ENCODE results near the gene MX2.

The MX2 gene

DNA sequence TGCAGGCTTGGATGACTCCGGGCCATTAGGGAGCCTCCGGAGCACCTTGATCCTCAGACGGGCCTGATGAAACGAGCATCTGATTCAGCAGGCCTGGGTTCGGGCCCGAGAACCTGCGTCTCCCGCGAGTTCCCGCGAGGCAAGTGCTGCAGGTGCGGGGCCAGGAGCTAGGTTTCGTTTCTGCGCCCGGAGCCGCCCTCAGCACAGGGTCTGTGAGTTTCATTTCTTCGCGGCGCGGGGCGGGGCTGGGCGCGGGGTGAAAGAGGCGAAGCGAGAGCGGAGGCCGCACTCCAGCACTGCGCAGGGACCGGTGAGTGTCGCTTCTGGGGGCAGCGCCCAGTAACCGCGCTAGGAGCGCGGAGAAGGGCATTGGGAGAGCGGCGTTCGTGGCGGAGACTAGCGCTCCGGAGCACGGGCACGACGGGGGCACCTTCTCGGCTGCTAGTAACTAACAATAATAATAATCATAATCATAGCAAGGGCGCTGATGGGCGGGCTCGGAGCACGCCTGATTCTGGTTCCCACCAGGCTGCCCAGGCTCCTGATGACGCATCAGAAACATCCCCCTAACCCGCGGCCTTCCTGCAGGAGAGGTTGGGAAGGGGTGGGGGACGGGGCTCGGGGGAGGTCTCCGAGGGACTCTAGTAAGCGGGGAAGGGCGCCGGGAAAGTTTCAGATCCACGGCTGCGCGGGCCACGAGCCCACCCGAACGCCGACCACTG lies 64.3 kb downstream of the MX2 start, which contains the start of gene MX1:
TSS of gene MX1 (plus strand) at position 286 of the 722 bp plus-strand sequence. CDS start 5,832 bp downstream, outside the sequence.
- peak; percentile 98 for DNase-seq
- H3K9me2 ChIP-seq (replicated peaks; ENCODE audit: insufficient read depth, low read length) = no peaks in the 10 kb centered on the region
- no peaks in the 10 kb centered on the region for H3K79me2 ChIP-seq (ENCODE audit: low read length)
- peaks cover 7% of the 10 kb centered on the region; the same call in 1 of the 2 replicates for H3F3A ChIP-seq (ENCODE audit: insufficient read depth, low read length)
- H3K27me3 ChIP-seq (replicated peaks; ENCODE audit: insufficient read depth, low read length) = no peaks in the 10 kb centered on the region
- H3K4me3 ChIP-seq (ENCODE audit: low read length) = peak within 1 kb of the TSS; percentile 75
- H3K27ac ChIP-seq (ENCODE audit: low read length) = peak within 1 kb of the TSS; percentile 33; the same call in 1 of the 2 replicates
- peak within 1 kb of the TSS; percentile 87 for H3K4me2 ChIP-seq (ENCODE audit: low read depth, low read length)
- no peaks in the 10 kb centered on the region for H4K20me1 ChIP-seq (ENCODE audit: insufficient read depth, low read length)
- H3K36me3 ChIP-seq (replicated peaks; ENCODE audit: insufficient read depth, low read length) = no peaks in the 10 kb centered on the region
- H3K4me1 ChIP-seq (ENCODE audit: low read length) = peaks cover 4% of the 10 kb centered on the region; the same call in 1 of the 2 replicates
- peak within 1 kb of the TSS; percentile 90 for H2AFZ ChIP-seq (ENCODE audit: low read length)
- TF ChIP-seq, protein P1, sequence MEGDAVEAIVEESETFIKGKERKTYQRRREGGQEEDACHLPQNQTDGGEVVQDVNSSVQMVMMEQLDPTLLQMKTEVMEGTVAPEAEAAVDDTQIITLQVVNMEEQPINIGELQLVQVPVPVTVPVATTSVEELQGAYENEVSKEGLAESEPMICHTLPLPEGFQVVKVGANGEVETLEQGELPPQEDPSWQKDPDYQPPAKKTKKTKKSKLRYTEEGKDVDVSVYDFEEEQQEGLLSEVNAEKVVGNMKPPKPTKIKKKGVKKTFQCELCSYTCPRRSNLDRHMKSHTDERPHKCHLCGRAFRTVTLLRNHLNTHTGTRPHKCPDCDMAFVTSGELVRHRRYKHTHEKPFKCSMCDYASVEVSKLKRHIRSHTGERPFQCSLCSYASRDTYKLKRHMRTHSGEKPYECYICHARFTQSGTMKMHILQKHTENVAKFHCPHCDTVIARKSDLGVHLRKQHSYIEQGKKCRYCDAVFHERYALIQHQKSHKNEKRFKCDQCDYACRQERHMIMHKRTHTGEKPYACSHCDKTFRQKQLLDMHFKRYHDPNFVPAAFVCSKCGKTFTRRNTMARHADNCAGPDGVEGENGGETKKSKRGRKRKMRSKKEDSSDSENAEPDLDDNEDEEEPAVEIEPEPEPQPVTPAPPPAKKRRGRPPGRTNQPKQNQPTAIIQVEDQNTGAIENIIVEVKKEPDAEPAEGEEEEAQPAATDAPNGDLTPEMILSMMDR (IDR thresholded peaks at IDR 0.05; ENCODE audit: low read length) = no peak
- no peak for TF ChIP-seq EZH2phosphoT487 (IDR thresholded peaks at IDR 0.05; ENCODE audit: low read length)
- no peaks in the 10 kb centered on the region for H3K9me3 ChIP-seq (replicated peaks; ENCODE audit: insufficient read depth, low read length)
- peak within 1 kb of the TSS; percentile 68 for H3K9ac ChIP-seq (ENCODE audit: low read length)

DNA sequence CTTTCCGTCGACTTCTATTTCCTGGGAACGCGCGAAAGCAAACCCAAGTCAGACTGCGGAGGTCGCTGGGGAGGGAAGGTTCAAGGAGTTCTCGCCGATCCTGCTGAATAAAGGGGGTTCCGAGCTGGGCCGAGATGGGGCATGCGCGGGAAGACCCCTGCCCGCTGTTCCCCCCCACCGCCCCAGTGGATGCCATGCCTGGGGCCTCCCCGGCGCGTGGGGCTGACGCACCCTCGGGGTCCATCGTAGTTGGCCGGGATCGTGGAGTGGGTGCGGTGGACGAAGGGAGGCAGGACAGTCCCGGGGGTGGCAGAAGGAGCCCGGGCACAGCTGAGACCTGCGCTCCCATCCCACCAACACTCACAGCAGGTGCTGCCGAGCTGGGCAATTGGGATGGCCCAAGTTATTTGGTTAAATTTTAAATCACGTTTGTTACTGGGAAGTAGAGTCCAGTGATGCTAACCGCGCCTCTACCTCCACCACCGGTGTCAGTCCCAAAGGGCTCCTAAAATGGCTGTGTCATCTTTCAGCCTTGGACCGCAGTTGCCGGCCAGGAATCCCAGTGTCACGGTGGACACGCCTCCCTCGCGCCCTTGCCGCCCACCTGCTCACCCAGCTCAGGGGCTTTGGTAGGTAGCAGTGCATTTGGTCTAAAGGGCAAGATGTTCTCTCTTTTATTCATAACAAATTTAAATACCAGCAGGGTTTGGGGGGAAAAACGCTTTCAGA lies 65.0 kb downstream of the MX2 start:
- Histone ChIP-seq H3K27me3 (replicated peaks; ENCODE audit: insufficient read depth, low read length) (no peaks in the 10 kb centered on the region), H3K4me2 (ENCODE audit: low read depth, low read length) (peak overlapping the region; percentile 87; the same call in 1 of the 2 replicates), H4K20me1 (ENCODE audit: insufficient read depth, low read length) (no peaks in the 10 kb centered on the region), H3F3A (ENCODE audit: insufficient read depth, low read length) (peaks cover 7% of the 10 kb centered on the region; the same call in 1 of the 2 replicates), H3K27ac (ENCODE audit: low read length) (no peak overlapping the region), H3K79me2 (ENCODE audit: low read length) (no peaks in the 10 kb centered on the region), H3K9me2 (replicated peaks; ENCODE audit: insufficient read depth, low read length) (no peaks in the 10 kb centered on the region), H3K9ac (ENCODE audit: low read length) (no peak overlapping the region), H3K4me1 (ENCODE audit: low read length) (peaks cover 4% of the 10 kb centered on the region; the same call in 1 of the 2 replicates), H2AFZ (ENCODE audit: low read length) (no peak overlapping the region), H3K9me3 (replicated peaks; ENCODE audit: insufficient read depth, low read length) (no peaks in the 10 kb centered on the region), H3K36me3 (replicated peaks; ENCODE audit: insufficient read depth, low read length) (no peaks in the 10 kb centered on the region), H3K4me3 (ENCODE audit: low read length) (peak overlapping the region; percentile 75)
- no peak for DNase-seq
- TF ChIP-seq EZH2phosphoT487 (IDR thresholded peaks at IDR 0.05; ENCODE audit: low read length) = no peak

DNA sequence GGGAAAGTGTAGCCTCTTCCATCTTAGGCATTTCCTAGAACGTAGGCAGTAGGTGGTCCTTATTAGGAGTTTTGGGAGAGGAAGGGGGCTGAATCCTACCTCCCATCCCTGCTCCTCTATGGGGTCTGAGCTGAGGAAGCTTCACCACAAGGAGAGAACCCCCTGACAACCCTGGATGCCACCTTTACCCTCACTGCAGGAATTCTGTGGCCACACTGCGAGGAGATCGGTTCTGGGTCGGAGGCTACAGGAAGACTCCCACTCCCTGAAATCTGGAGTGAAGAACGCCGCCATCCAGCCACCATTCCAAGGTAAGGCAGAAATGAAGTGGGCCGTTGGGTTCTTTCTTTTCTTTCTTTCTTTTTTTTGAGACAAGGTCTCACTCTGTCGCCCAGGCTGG lies 65.7 kb downstream of the MX2 start:
- no peaks in the 10 kb centered on the region for H3K36me3 ChIP-seq (replicated peaks; ENCODE audit: insufficient read depth, low read length)
- H4K20me1 ChIP-seq (ENCODE audit: insufficient read depth, low read length) = no peaks in the 10 kb centered on the region
- H3K9me3 ChIP-seq (replicated peaks; ENCODE audit: insufficient read depth, low read length) = no peaks in the 10 kb centered on the region
- no peak overlapping the region for H2AFZ ChIP-seq (ENCODE audit: low read length)
- no peak for DNase-seq
- H3F3A ChIP-seq (ENCODE audit: insufficient read depth, low read length) = peaks cover 7% of the 10 kb centered on the region; the same call in 1 of the 2 replicates
- H3K4me3 ChIP-seq (ENCODE audit: low read length) = no peak overlapping the region
- H3K9ac ChIP-seq (ENCODE audit: low read length) = no peak overlapping the region
- no peaks in the 10 kb centered on the region for H3K9me2 ChIP-seq (replicated peaks; ENCODE audit: insufficient read depth, low read length)
- no peak for TF ChIP-seq EZH2 (optimal IDR thresholded peaks at IDR 0.05; ENCODE audit: low read depth, low read length)
- TF ChIP-seq, protein P1 (IDR thresholded peaks at IDR 0.05; ENCODE audit: low read length) = no peak
- no peak for TF ChIP-seq EZH2phosphoT487 (IDR thresholded peaks at IDR 0.05; ENCODE audit: low read length)
- H3K4me1 ChIP-seq (ENCODE audit: low read length) = peaks cover 4% of the 10 kb centered on the region; the same call in 1 of the 2 replicates
- H3K79me2 ChIP-seq (ENCODE audit: low read length) = no peaks in the 10 kb centered on the region
- no peak overlapping the region for H3K4me2 ChIP-seq (ENCODE audit: low read depth, low read length)
- no peaks in the 10 kb centered on the region for H3K27me3 ChIP-seq (replicated peaks; ENCODE audit: insufficient read depth, low read length)
- no peak overlapping the region for H3K27ac ChIP-seq (ENCODE audit: low read length)

Data from MM.1S (cell line).